Osteoblast (primary cell): ENCODE measurements around the gene CTNNAL1. TPM values are rescaled to one million over a fixed set of nuclear protein-coding genes. Genes with fewer than 3 reads are reported as not detected.

Experiments
- DNase-seq: peaks from one replicate; pipeline ENCODE4 v3.0.0; 2011; ENCODE audit warnings: low spot score, mixed read lengths; ENCODE audit not compliant: insufficient read length; ENCODE audit errors: missing footprints
- H2AFZ ChIP-seq: 2 replicates; pipeline ENCODE4 v1.6.0; 2011; ENCODE audit warnings: mild to moderate bottlenecking, low read length
- H3K27ac ChIP-seq: 2 replicates; pipeline ENCODE4 v1.5.1; 2011; ENCODE audit warnings: mild to moderate bottlenecking, low read depth, low read length, moderate library complexity
- H3K27me3 ChIP-seq: 2 replicates; pipeline ENCODE4 v1.6.0; 2012; ENCODE audit warnings: mild to moderate bottlenecking, control low read depth, inconsistent platforms, low read length, moderate library complexity; ENCODE audit not compliant: insufficient read depth
- H3K36me3 ChIP-seq: 2 replicates; pipeline ENCODE4 v1.5.1; 2011; ENCODE audit warnings: mild to moderate bottlenecking, low read length, control low read depth, moderate library complexity; ENCODE audit not compliant: insufficient read depth
- H3K4me1 ChIP-seq: 2 replicates; pipeline ENCODE4 v1.5.1; 2011; ENCODE audit warnings: mild to moderate bottlenecking, low read length, control low read depth, moderate library complexity; ENCODE audit not compliant: insufficient read depth
- H3K4me2 ChIP-seq: 2 replicates; pipeline ENCODE4 v1.6.0; 2011; ENCODE audit warnings: mild to moderate bottlenecking, low read length; ENCODE audit not compliant: insufficient read depth
- H3K4me3 ChIP-seq: fragments of 200-600 bp; sonication (generic); 3 replicates; pipeline ENCODE4 v1.5.1; 2012; ENCODE audit warnings: mild to moderate bottlenecking, low read length, inconsistent platforms; ENCODE audit not compliant: insufficient read depth
- H3K79me2 ChIP-seq: 2 replicates; pipeline ENCODE4 v1.6.0; 2012; ENCODE audit warnings: mild to moderate bottlenecking, low read length, control low read depth, inconsistent platforms; ENCODE audit not compliant: insufficient read depth
- H3K9me3 ChIP-seq: 2 replicates; pipeline ENCODE4 v1.5.1; 2011; ENCODE audit warnings: low read depth, low read length, control low read depth
- H4K20me1 ChIP-seq: 2 replicates; pipeline ENCODE4 v1.6.0; 2012; ENCODE audit warnings: mild to moderate bottlenecking, low read length, control low read depth; ENCODE audit not compliant: insufficient read depth
- CTCF ChIP-seq: IDR thresholded peaks from 2 replicates; pipeline ENCODE4 v1.5.1; 2011; ENCODE audit warnings: mild to moderate bottlenecking, low read depth, low read length, moderate library complexity; ENCODE audit errors: extremely low read depth
- total RNA-seq: library from RNA; depleted of rRNA; stranded (reverse); fragments of >200 nt; gene quantifications from 2 replicates; pipeline ENCODE4 v1.2.3, GENCODE V29; 2012

Gene CTNNAL1
- total RNA-seq, 1 donor = 118 TPM

GRCh38 chr9:109010746-109011145 is 2.6 kb downstream of the CTNNAL1 start:
- peak overlapping the region; percentile 84 for H3K4me3 ChIP-seq
- no peak for TF ChIP-seq CTCF
- no peaks in the 10 kb centered on the region for H3K36me3 ChIP-seq
- H3K79me2 ChIP-seq = peaks cover 57% of the 10 kb centered on the region
- peak; percentile 76 for DNase-seq
- peaks cover 34% of the 10 kb centered on the region for H3K4me1 ChIP-seq
- H2AFZ ChIP-seq = no peak overlapping the region
- peaks cover 40% of the 10 kb centered on the region for H4K20me1 ChIP-seq
- H3K27ac ChIP-seq = peak overlapping the region; percentile 82
- H3K4me2 ChIP-seq = peak overlapping the region; percentile 87
- no peaks in the 10 kb centered on the region for H3K27me3 ChIP-seq
- H3K9me3 ChIP-seq = no peaks in the 10 kb centered on the region

GRCh38 chr9:109005678-109006077 is 7.6 kb downstream of the CTNNAL1 start:
- no peak for TF ChIP-seq CTCF
- Histone ChIP-seq H3K36me3 (peaks cover 13% of the 10 kb centered on the region), H4K20me1 (peaks cover 41% of the 10 kb centered on the region), H3K4me1 (peaks cover 7% of the 10 kb centered on the region), H3K4me2 (no peak overlapping the region), H3K9me3 (peaks cover 12% of the 10 kb centered on the region), H3K27me3 (no peaks in the 10 kb centered on the region), H2AFZ (no peak overlapping the region), H3K27ac (no peak overlapping the region), H3K79me2 (peaks cover 86% of the 10 kb centered on the region), H3K4me3 (no peak overlapping the region)
- DNase-seq = no peak

GRCh38 chr9:109003116-109003515 is 10.2 kb downstream of the CTNNAL1 start:
- Histone ChIP-seq H3K27me3 (no peaks in the 10 kb centered on the region), H3K36me3 (peaks cover 21% of the 10 kb centered on the region), H3K27ac (no peak overlapping the region), H3K4me2 (no peak overlapping the region), H3K9me3 (peaks cover 12% of the 10 kb centered on the region), H3K4me1 (peaks cover 2% of the 10 kb centered on the region), H4K20me1 (peaks cover 44% of the 10 kb centered on the region), H2AFZ (no peak overlapping the region), H3K79me2 (peaks cover 86% of the 10 kb centered on the region), H3K4me3 (no peak overlapping the region)
- no peak for TF ChIP-seq CTCF
- DNase-seq = no peak

GRCh38 chr9:109002141-109002540 is 11.2 kb downstream of the CTNNAL1 start:
- no peak for TF ChIP-seq CTCF
- H4K20me1 ChIP-seq = peaks cover 42% of the 10 kb centered on the region
- H3K9me3 ChIP-seq = peaks cover 12% of the 10 kb centered on the region
- H3K4me3 ChIP-seq = no peak overlapping the region
- H3K36me3 ChIP-seq = peaks cover 25% of the 10 kb centered on the region
- peaks cover 87% of the 10 kb centered on the region for H3K79me2 ChIP-seq
- H2AFZ ChIP-seq = no peak overlapping the region
- H3K4me2 ChIP-seq = no peak overlapping the region
- no peaks in the 10 kb centered on the region for H3K27me3 ChIP-seq
- H3K4me1 ChIP-seq = peaks cover 2% of the 10 kb centered on the region
- no peak overlapping the region for H3K27ac ChIP-seq
- no peak for DNase-seq
